ENCODE results near the gene GTPBP1. TPM values are rescaled to one million over a fixed set of nuclear protein-coding genes. Genes with fewer than 3 reads are reported as not detected.

The GTPBP1 gene
- total RNA-seq, 2 experiments from 2014 or later: 51.1 to 95.0 TPM

GRCh38 chr22:38740116-38740723, 34.5 kb downstream of the GTPBP1 start:
- no peak overlapping the region for H3K4me2 ChIP-seq (ENCODE audit: low read length)
- BruUV-seq (replicated peaks): no TSS peak
- no peak overlapping the region for H3K27ac ChIP-seq (ENCODE audit: low read depth, low read length, poor library complexity, severe bottlenecking)
- H3K79me2 ChIP-seq (ENCODE audit: insufficient read depth, low read depth, low read length): no peaks in the 10 kb centered on the region
- intact Hi-C loops (cut with micrococcal nuclease; ENCODE audit: unreplicated experiment): no loop called here
- no peaks in the 10 kb centered on the region for H3K4me1 ChIP-seq (ENCODE audit: insufficient read depth, low read length, poor library complexity, severe bottlenecking)
- H3K36me3 ChIP-seq (ENCODE audit: insufficient read depth, low read length): peaks cover 96% of the 10 kb centered on the region
- DNase-seq (ENCODE audit: low spot score): no peak
- no peak overlapping the region for H3K4me3 ChIP-seq (ENCODE audit: low read depth, low read length, poor library complexity, severe bottlenecking)
- TF ChIP-seq EZH2phosphoT487 (IDR thresholded peaks at IDR 0.05; ENCODE audit: borderline replicate concordance, low read depth, low read length) (no peak), CTCF (conservative IDR thresholded peaks at IDR 0.05; ENCODE audit: low read length) (no peak)
- H4K20me1 ChIP-seq (ENCODE audit: insufficient read depth, low read length): no peaks in the 10 kb centered on the region
- CTCF ChIA-PET (ENCODE audit: unreplicated experiment): no interaction called here
- no peaks in the 10 kb centered on the region for H3K9me2 ChIP-seq (ENCODE audit: insufficient read depth, low read length)
- POLR2A ChIA-PET: no interaction called here
- H2AFZ ChIP-seq (ENCODE audit: low read length): no peak overlapping the region
- no peaks in the 10 kb centered on the region for H3K9me3 ChIP-seq (ENCODE audit: low read length)

- no peaks in the 10 kb centered on the region for H3K9me2 ChIP-seq (ENCODE audit: insufficient read depth, low read length)
- H2AFZ ChIP-seq (ENCODE audit: low read length): no peak overlapping the region
- POLR2A ChIA-PET: no interaction called here
- no peak for DNase-seq (ENCODE audit: low spot score)
- BruUV-seq (replicated peaks): no TSS peak
- intact Hi-C loops (cut with micrococcal nuclease; ENCODE audit: unreplicated experiment): no loop called here
- H3K79me2 ChIP-seq (ENCODE audit: insufficient read depth, low read depth, low read length): no peaks in the 10 kb centered on the region
- CTCF ChIA-PET (ENCODE audit: unreplicated experiment): no interaction called here
- H3K36me3 ChIP-seq (ENCODE audit: insufficient read depth, low read length): peaks cover 97% of the 10 kb centered on the region
- TF ChIP-seq EZH2phosphoT487 (IDR thresholded peaks at IDR 0.05; ENCODE audit: borderline replicate concordance, low read depth, low read length): no peak
- TF ChIP-seq CTCF (conservative IDR thresholded peaks at IDR 0.05; ENCODE audit: low read length): no peak
- H4K20me1 ChIP-seq (ENCODE audit: insufficient read depth, low read length): no peaks in the 10 kb centered on the region
- no peak overlapping the region for H3K4me3 ChIP-seq (ENCODE audit: low read depth, low read length, poor library complexity, severe bottlenecking)
- no peaks in the 10 kb centered on the region for H3K4me1 ChIP-seq (ENCODE audit: insufficient read depth, low read length, poor library complexity, severe bottlenecking)
- H3K9me3 ChIP-seq (ENCODE audit: low read length): no peaks in the 10 kb centered on the region
- no peak overlapping the region for H3K27ac ChIP-seq (ENCODE audit: low read depth, low read length, poor library complexity, severe bottlenecking)
- H3K4me2 ChIP-seq (ENCODE audit: low read length): no peak overlapping the region
Measured at GRCh38 chr22:38740754-38741153, 35.0 kb downstream of the GTPBP1 start.

GRCh38 chr22:38741166-38741565, 35.4 kb downstream of the GTPBP1 start:
- DNase-seq (ENCODE audit: low spot score): no peak
- BruUV-seq (replicated peaks): no TSS peak
- TF ChIP-seq CTCF (conservative IDR thresholded peaks at IDR 0.05; ENCODE audit: low read length) (no peak), EZH2phosphoT487 (IDR thresholded peaks at IDR 0.05; ENCODE audit: borderline replicate concordance, low read depth, low read length) (no peak)
- Histone ChIP-seq H3K27ac (ENCODE audit: low read depth, low read length, poor library complexity, severe bottlenecking) (no peak overlapping the region), H3K4me3 (ENCODE audit: low read depth, low read length, poor library complexity, severe bottlenecking) (no peak overlapping the region), H2AFZ (ENCODE audit: low read length) (no peak overlapping the region), H3K36me3 (ENCODE audit: insufficient read depth, low read length) (peaks cover 98% of the 10 kb centered on the region), H3K4me1 (ENCODE audit: insufficient read depth, low read length, poor library complexity, severe bottlenecking) (no peaks in the 10 kb centered on the region), H3K9me3 (ENCODE audit: low read length) (no peaks in the 10 kb centered on the region), H4K20me1 (ENCODE audit: insufficient read depth, low read length) (no peaks in the 10 kb centered on the region), H3K9me2 (ENCODE audit: insufficient read depth, low read length) (no peaks in the 10 kb centered on the region), H3K79me2 (ENCODE audit: insufficient read depth, low read depth, low read length) (no peaks in the 10 kb centered on the region), H3K4me2 (ENCODE audit: low read length) (no peak overlapping the region)
- intact Hi-C loops (cut with micrococcal nuclease; ENCODE audit: unreplicated experiment): no loop called here
- ChIA-PET CTCF (ENCODE audit: unreplicated experiment) (no interaction called here), POLR2A (no interaction called here)
